Common myeloid progenitor, CD34-positive (primary cell): Measurements from ENCODE around the gene LRRC3B.

Source experiments
- CTCF ChIA-PET: fragments of 350-600 bp; sonication (Branson Sonifier 250); formaldehyde crosslinking; loops from one replicate; lab custom pipeline; 2021; ENCODE audit warnings: antibody characterized with exemption; lab: Charles Lee
- POLR2A ChIA-PET: fragments of 350-600 bp; sonication (Branson Sonifier 250); formaldehyde crosslinking; loops from one replicate; lab custom pipeline; 2021; ENCODE audit warnings: antibody characterized with exemption; lab: Charles Lee
- DNase-seq, 3 donors: peaks; one replicate each; pipeline versions ENCODE4 v3.0.0 to v3.0.0-alpha.2; 2013
- H3K27ac ChIP-seq, 2 experiments: 1 replicate in 1 of 2; 2 replicates in 1 of 2; pipeline ENCODE4 v1.7.0; 2013; ENCODE audit warnings: inconsistent platforms in 2 of 2, low read length in 2 of 2, mild to moderate bottlenecking in 2 of 2, low read depth in 1 of 2, moderate library complexity in 1 of 2; ENCODE audit not compliant: severe bottlenecking in 2 of 2, insufficient read depth in 1 of 2, poor library complexity in 1 of 2
- H3K27me3 ChIP-seq, 5 experiments: replicated peaks in 2 of 5; 1 replicate in 3 of 5; 2 replicates in 2 of 5; pipeline versions ENCODE4 v1.6.1 to v1.7.0; 2013; ENCODE audit warnings: low read length in 4 of 5, mild to moderate bottlenecking in 2 of 5, moderate library complexity in 2 of 5, inconsistent platforms in 1 of 5; ENCODE audit not compliant: insufficient read depth in 5 of 5, control insufficient read depth in 4 of 5
- H3K36me3 ChIP-seq, 4 experiments: 1 replicate in 2 of 4; 2 replicates in 2 of 4; pipeline versions ENCODE4 v1.6.1 to v1.7.0; 2013; ENCODE audit warnings: low read length in 3 of 4, control low read depth in 1 of 4, mild to moderate bottlenecking in 1 of 4; ENCODE audit not compliant: control insufficient read depth in 4 of 4, insufficient read depth in 4 of 4
- H3K4me1 ChIP-seq, 4 experiments: 1 replicate in 3 of 4; 2 replicates in 1 of 4; pipeline versions ENCODE4 v1.6.1 to v1.7.1; 2013; ENCODE audit warnings: low read length in 3 of 4, mild to moderate bottlenecking in 3 of 4, control low read depth in 1 of 4, inconsistent platforms in 1 of 4, moderate library complexity in 1 of 4; ENCODE audit not compliant: control insufficient read depth in 4 of 4, insufficient read depth in 4 of 4; ENCODE audit errors: control extremely low read depth in 1 of 4
- H3K4me3 ChIP-seq, 7 experiments: 1 replicate in 4 of 7; 2 replicates in 3 of 7; pipeline versions ENCODE4 v1.5.1 to v1.7.0; 2013; ENCODE audit warnings: mild to moderate bottlenecking in 7 of 7, low read length in 6 of 7, moderate library complexity in 6 of 7, inconsistent platforms in 2 of 7, low read depth in 2 of 7, control low read depth in 1 of 7; ENCODE audit not compliant: insufficient read depth in 4 of 7, control insufficient read depth in 1 of 7; ENCODE audit errors: extremely low read depth in 1 of 7
- H3K9me3 ChIP-seq, 5 experiments: 1 replicate in 4 of 5; 2 replicates in 1 of 5; pipeline versions ENCODE4 v1.6.1 to v1.7.1; 2013; ENCODE audit warnings: low read length in 4 of 5, mild to moderate bottlenecking in 2 of 5, inconsistent platforms in 1 of 5, low read depth in 1 of 5, moderate library complexity in 1 of 5; ENCODE audit not compliant: control insufficient read depth in 4 of 5, insufficient read depth in 2 of 5; ENCODE audit errors: control extremely low read depth in 1 of 5
- WGBS: methylation state at CpG from one replicate; pipeline ENCODE4 v1.1.5; 2013; ENCODE audit not compliant: insufficient coverage; 5-methylcytosine and 5-hydroxymethylcytosine counted together

Gene LRRC3B

GRCh38 chr3:26668696-26669095 is 46.1 kb downstream of the LRRC3B start:
- ChIA-PET CTCF (no interaction called here), POLR2A (no interaction called here)
- Histone ChIP-seq H3K9me3 (peaks cover 0 to 3% (median 0%) of the 10 kb centered on the region in 5 experiments), H3K4me1 (no peaks in the 10 kb centered on the region), H3K27ac (no peak overlapping the region), H3K36me3 (no peaks in the 10 kb centered on the region), H3K4me3 (no peak overlapping the region), H3K27me3 (no peaks in the 10 kb centered on the region)
- DNase-seq = no peak

GRCh38 chr3:26675336-26675735 is 52.8 kb downstream of the LRRC3B start:
- Histone ChIP-seq H3K4me1 (no peaks in the 10 kb centered on the region), H3K4me3 (no peak overlapping the region), H3K27me3 (no peaks in the 10 kb centered on the region), H3K36me3 (no peaks in the 10 kb centered on the region), H3K9me3 (peaks cover 0 to 2% (median 0%) of the 10 kb centered on the region in 5 experiments), H3K27ac (no peak overlapping the region)
- no peak for DNase-seq
- ChIA-PET POLR2A (no interaction called here), CTCF (no interaction called here)
- 83% methylated on average over 1 of the region's 2 CpGs for whole genome bisulfite sequencing

- ChIA-PET POLR2A (no interaction called here), CTCF (no interaction called here)
- Histone ChIP-seq H3K27ac (no peak overlapping the region), H3K4me3 (no peak overlapping the region), H3K9me3 (no peaks in the 10 kb centered on the region), H3K36me3 (no peaks in the 10 kb centered on the region), H3K27me3 (no peaks in the 10 kb centered on the region), H3K4me1 (no peaks in the 10 kb centered on the region)
- WGBS = no CpG with 5 or more reads among the region's 2 CpGs
- no peak for DNase-seq
These were observed 59.1 kb downstream of the LRRC3B start for GRCh38 chr3:26681632-26682031.

- H3K27me3 ChIP-seq = no peaks in the 10 kb centered on the region
- H3K4me3 ChIP-seq = no peak overlapping the region
- no peaks in the 10 kb centered on the region for H3K9me3 ChIP-seq
- H3K36me3 ChIP-seq = no peaks in the 10 kb centered on the region
- ChIA-PET POLR2A (interaction anchor here (0.6 kb wide), 1 partner anchor 699 kb away, joined by 3 read pairs; no protein-coding TSS in a partner anchor), CTCF (no interaction called here)
- no peak overlapping the region for H3K27ac ChIP-seq
- DNase-seq = no peak
- no peaks in the 10 kb centered on the region for H3K4me1 ChIP-seq
- WGBS = 100% methylated on average over 1 of the region's 1 CpG
These were observed 59.8 kb downstream of the LRRC3B start for GRCh38 chr3:26682406-26682805.

- no peak overlapping the region for H3K4me3 ChIP-seq
- WGBS = 93% methylated on average over 3 of the region's 3 CpGs
- no peaks in the 10 kb centered on the region for H3K36me3 ChIP-seq
- H3K4me1 ChIP-seq = no peaks in the 10 kb centered on the region
- DNase-seq = no peak
- H3K27me3 ChIP-seq = no peaks in the 10 kb centered on the region
- H3K9me3 ChIP-seq = no peaks in the 10 kb centered on the region
- CTCF ChIA-PET = no interaction called here
- POLR2A ChIA-PET = no interaction called here
- H3K27ac ChIP-seq = no peak overlapping the region
These were observed 61.3 kb downstream of the LRRC3B start for GRCh38 chr3:26683902-26684301.

GRCh38 chr3:26687466-26687865 is 64.9 kb downstream of the LRRC3B start:
- no peaks in the 10 kb centered on the region for H3K9me3 ChIP-seq
- no peaks in the 10 kb centered on the region for H3K4me1 ChIP-seq
- no peaks in the 10 kb centered on the region for H3K36me3 ChIP-seq
- H3K4me3 ChIP-seq = no peak overlapping the region
- no peak for DNase-seq
- H3K27ac ChIP-seq = no peak overlapping the region
- 40% methylated on average over 1 of the region's 4 CpGs for WGBS
- ChIA-PET POLR2A (interaction anchor here (0.6 kb wide), 1 partner anchor 1857 kb away, joined by 3 read pairs; no protein-coding TSS in a partner anchor), CTCF (interaction anchor here (0.6 kb wide), 1 partner anchor 25 kb away, joined by 3 read pairs; no protein-coding TSS in a partner anchor)
- H3K27me3 ChIP-seq = no peaks in the 10 kb centered on the region

GRCh38 chr3:26699553-26699952 is 77.0 kb downstream of the LRRC3B start:
- ChIA-PET CTCF (no interaction called here), POLR2A (no interaction called here)
- no peaks in the 10 kb centered on the region for H3K36me3 ChIP-seq
- H3K27ac ChIP-seq = no peak overlapping the region
- no peaks in the 10 kb centered on the region for H3K4me1 ChIP-seq
- DNase-seq = no peak
- WGBS = 100% methylated on average over 1 of the region's 2 CpGs
- no peaks in the 10 kb centered on the region for H3K9me3 ChIP-seq
- no peaks in the 10 kb centered on the region for H3K27me3 ChIP-seq
- no peak overlapping the region for H3K4me3 ChIP-seq
